Measurements from ENCODE around the gene PDE5A.
"Not testable (repeated sequence)": the region's sequence is repeated elsewhere in the genome, so short reads cannot be mapped to it uniquely, and the experiment has no call there.

DNA sequence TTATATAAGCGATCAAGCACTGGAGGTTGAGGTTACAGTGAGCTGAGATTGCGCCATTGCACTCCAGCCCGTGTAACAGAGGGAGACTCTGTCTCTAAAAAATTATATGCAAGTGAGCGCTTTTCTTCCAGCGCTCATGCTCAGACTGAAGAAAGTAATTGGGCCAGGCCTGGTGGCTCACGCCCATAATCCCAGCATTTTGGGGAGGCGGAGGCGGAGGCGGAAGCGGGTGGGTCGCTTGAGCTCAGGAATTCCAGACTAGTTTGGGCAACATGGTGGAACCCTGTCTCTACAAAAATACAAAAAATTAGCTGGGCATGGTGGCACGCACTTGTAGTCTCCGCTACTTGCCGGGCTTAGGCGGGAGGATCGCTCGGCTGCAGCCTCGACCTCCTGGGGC, 172.9 kb downstream of the PDE5A start:
- peak in 1 of 3 donors; percentile 23 for TF ChIP-seq POLR2A (IDR thresholded peaks at IDR 0.05)
- TF ChIP-seq CTCF (IDR thresholded peaks at IDR 0.05): not testable (repeated sequence)
